GM21381 (cell line): Measurements from ENCODE around the gene SLC35G1.

ENCODE experiments used
- ATAC-seq: cut with Tn5 transposase; IDR thresholded peaks from one replicate; pipeline ENCODE4 v1.9.1; 2021; ENCODE audit warnings: mild to moderate bottlenecking, moderate library complexity; ENCODE audit not compliant: unreplicated experiment

The SLC35G1 gene

DNA sequence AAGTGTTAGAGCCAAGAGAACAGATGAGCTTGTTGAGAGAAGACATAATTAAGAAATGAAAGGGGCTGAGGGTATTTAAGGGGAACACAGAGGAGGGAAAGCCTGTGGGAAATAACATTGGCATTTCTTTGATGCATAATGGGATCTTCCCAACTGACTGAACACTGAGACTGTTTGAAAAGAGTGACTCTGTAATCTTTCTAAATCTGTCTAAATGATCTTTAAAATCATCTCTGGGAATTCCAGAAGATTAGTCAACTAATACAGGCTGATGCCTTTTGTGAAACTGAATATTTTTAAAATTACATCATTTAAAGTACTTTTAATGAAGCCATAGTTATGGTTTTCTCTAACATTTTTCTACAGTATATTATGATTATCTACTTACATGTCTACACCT, 17.4 kb upstream of the SLC35G1 start:
- ATAC-seq: no peak

DNA sequence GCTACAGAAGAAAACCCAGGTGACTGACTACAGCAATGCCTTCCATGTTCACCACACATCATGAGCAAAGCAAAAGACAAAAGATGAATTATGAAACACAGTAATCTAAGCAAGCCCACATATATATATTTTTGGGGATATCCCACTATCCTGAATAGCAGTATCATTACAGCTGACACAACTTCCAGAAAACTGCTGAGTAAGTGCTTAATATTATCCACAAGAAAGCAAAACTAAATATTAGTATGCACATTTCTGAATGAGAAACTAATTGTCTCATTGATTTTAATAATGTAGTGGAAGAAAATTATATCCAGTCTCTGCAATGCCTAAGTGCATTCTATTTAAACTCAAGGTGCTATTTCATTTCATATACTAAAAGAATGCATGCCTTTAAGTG, 14.5 kb upstream of the SLC35G1 start:
- ATAC-seq: no peak

DNA sequence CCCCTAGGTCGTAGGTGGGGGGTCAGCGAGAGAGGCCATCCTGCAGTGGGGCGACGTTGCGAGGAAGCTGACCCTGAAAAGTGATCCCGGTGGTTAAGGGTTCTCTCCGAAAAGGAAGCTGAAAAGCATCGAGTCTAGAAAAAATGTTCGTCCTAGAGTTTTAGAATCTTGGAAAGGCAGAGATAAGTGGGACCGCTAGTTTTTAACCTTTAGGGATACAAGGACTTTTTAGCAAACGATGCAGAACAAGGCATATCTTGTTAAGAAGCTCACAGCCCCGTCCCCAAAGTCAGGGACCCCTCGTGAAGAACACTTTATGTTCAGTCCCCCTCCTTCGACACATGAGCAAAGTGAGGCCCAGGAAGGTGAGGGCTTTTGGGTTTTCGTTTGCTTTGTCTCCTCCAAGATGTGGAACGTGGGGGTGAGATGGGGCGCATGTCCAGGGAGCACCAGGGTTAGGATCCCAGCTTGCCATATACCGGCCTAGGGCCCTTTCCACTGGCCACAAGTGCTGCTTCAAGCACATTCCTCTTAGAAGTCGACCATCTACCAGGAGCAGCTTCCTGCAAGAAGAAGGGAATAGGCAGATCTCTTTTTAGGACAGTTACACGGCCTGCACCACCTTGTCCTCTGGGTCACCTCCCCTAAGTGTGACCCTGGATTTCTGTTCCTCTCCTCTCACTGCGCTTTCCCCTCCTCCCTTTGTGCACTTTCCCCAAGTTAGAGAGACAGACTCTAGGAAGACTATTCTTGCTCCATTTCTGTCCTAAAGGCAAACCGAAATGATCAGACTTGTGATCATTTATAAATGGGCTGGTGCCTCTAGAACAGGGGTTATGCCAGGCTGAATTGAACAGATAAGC, 969 bp downstream of the SLC35G1 start:
- ATAC-seq: peak; percentile 10

DNA sequence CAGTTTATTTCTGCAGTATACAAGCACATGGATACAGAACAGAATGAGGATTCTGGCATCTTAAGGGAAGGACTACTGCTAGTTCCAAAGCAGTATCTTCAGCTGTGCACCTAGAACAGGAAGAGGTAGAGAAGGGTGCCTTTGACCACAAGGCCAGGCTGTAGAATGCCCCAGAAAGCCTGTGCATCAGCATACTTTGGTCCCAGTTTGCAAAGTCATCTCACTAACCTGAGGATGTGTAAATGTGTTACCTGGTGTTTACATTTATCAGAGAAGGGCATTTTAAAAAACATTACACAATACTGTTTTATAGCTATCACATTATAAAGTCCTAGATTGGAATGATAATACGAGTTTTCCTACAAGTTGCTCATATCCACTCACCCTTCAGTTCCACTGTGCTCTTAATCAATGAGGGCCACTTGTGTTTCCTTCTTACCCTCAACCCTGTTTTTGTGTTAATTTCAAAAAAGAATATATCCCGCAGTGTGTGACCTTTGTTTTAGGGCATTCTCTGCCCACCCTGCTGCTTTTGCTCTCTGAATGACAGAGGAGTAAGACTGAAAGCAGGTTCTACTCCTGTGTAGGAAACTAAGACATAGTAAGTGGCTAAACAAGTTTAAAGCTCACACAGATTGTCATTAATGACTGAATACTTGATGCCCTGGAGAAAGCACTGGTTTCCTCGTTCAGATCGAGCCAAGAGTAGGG, 3.4 kb downstream of the SLC35G1 start:
- ATAC-seq: no peak

DNA sequence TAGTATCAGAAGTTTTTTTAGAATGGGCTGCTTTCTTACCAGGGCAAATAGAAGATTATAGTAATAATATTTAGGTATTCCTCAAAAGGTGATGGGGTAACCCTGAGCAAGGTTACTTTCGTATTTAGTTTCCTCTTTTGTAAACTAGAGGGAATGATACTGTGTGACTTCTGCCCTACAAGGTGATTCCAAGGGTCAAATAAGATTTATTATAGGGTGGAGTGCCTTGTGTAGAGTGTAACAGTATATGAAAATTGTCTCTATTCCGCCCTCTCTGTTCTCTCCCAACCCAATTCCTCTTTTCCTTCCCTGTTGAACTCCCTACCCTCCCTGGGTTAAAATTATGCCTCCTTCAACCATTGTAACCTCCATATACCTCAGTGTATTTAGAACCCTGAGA, 5.3 kb downstream of the SLC35G1 start:
- no peak for ATAC-seq

DNA sequence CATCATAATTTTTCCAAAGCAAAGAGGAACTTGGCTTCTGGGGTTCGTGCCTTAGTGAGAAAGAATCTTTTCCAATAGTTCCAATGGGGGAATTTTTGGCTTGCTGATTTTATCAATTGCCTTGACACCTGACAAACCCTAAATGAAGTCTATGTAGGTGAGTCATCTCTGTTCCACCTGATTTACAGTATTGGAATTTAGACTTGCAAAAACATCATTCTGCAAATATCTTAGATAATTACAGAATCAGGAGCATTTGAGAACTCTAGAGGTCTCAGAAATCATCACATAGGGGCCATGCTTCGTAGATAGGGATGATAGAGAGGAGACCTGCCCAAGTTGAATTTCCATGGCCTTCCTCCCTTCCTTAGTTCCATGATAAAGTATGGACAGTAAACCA, 9.3 kb downstream of the SLC35G1 start:
- no peak for ATAC-seq

DNA sequence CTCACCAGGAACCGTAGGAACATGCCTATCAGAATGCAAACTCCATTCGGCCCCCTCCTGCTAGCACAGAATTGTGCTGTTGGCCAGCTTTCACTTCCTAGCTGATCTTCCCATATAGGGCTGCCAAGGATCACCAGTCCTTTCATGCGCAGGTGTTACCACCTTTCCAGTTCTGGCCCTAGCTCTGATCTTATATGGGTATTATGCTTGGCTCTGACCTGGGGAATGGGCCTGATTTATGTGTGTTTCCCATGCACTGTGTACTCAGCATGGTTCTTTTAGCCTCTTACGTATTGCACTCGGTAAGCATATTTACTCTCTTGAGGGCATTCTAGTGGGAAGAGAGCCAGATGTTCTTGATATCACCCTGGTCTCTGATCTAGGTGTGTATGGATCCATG, 11.1 kb downstream of the SLC35G1 start:
- ATAC-seq: no peak

DNA sequence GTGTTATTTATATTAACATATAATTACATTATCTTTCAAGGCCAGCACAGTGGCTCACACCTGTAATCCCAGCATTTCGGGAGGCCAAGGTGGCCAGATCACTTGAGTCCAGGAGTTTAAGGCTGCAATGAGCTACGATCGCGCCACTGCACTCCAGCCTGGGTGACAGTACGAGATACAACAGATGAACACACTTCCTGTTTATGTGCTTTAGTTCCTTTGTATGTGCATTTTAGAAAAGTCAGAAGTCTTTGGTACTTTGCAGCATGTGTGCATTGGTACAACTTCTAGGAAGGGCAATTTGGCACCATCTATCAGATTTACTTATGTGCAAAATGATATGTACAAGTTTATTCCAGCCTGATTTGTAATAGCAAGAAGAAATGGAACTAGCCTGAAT, 13.3 kb downstream of the SLC35G1 start:
- no peak for ATAC-seq

DNA sequence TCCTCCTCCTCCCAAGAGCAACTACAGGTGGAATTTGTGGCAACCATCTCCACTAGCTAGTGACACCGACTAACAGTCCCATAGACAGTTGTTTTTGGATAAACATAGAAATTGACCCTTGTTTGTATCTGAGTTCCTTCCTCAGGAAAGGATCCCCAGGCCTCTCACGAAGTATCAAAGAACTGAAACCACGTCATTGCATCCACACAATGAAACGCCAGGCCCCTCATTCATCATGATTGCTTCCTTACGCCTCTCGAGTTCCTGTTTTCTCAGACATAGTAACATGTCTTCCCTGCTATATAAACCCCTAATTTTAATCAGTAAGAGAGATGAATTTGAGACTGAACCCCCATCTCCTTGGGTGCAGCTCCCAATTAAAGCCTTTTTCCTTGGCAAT, 18.1 kb downstream of the SLC35G1 start:
- no peak for ATAC-seq

DNA sequence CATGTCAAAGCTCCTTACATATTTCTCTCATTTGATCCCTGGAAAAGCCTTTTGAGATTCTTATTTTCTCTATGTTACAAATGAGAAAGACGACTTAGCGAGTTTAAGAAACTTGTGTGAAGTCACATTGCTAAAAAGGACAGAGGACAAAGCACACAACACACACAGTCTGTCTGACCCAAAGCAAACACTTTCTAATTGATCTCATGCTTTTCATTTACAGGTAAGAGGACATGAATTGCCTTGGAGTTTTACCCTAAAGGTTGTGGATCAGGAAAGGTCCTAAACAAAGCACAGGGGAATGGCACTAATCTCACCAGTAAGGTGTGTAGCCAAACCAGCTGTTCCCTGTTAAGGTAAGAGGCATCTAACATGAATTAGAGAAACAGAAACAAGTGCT, 18.7 kb downstream of the SLC35G1 start:
- ATAC-seq: no peak

DNA sequence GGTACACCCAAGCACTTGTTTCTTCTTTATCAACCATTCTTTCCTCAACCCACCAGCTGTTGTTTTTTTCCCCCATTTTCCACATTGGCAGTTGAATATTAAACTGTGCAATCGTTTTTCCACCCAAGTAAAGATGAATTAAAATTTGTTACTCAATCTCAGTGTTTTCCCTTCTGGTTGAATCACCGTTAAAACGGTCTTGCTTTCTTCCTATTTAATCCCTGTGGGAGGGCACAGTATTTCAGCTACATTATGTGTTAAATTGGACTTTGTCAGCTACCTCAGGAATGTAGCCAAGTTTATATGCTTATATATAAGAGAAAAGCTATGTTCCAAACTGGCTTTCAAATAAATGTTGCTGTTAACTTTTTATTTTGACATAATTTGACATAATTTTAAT, 19.9 kb downstream of the SLC35G1 start:
- ATAC-seq: no peak

DNA sequence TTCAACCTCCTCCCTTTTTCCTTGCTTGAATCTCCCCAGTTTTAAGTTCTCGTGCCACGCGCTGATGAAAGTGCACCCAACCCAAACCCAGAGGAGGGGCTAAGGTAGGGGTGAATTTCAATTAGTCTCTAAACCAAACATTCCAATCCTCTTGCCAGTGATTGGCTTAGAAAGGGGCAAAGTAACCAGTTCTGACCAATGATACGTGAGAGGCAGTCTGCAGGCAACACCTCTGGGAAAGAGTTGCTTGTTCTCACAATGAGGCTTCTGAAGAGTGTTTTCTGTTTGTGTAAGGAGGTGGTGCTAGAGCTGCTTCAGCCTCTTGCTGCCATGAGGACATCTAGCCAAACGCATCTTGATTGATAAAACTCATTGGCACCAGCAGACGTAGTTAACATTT, 21.8 kb downstream of the SLC35G1 start:
- ATAC-seq: no peak

DNA sequence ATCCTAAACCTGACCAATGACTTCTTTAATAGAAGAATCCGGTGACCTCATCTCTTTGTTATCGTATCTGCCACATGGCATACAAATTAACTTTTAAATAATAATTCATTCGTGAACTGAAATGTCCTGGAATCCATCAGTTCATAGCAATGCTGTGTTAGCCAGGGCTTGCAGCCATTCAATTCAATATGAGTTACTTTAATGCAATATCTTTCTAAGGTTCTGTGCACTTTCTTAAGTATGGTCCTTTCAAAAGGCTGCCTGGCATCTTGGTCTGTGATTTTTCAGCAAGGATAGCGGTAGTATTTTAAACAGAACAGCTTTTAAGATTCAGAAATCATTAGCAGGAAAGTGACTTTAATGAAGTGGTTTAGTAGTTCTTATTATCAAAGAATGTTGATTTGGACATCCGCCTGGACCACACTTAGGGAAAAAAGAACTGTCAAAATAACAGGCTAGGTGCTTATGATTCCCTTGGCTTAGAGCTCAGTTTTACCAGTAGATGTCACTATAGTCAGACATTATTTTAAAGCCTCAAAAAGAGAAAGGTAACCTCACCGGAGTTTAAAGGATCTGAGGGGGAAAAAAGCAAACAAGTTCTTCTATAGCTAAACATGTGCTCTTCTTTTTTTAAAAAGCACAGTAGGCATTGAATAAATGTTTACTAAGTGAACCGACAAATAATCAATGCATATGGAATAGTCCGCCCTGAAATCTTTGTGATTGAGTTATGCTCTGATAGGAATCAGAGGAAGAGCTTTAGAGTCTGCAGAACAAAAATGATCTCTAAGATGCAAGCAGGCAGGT, 22.7 kb downstream of the SLC35G1 start:
- ATAC-seq: no peak

DNA sequence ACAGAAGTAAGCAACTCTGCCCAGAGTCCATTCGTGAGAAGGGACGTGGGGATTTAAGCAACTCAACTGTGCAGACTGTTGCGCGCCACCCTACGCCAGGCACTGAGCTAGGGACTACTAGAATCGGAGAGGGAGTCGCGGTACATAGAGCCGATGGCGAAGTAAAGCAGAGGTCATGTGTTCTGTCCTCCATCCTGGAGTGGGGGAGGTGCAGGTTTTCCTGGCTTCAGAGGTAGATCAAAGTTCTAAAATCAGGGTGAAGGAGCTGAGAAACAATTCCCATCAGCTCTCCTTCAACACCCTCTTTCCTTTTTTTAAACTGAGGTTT, 23.2 kb downstream of the SLC35G1 start:
- no peak for ATAC-seq

DNA sequence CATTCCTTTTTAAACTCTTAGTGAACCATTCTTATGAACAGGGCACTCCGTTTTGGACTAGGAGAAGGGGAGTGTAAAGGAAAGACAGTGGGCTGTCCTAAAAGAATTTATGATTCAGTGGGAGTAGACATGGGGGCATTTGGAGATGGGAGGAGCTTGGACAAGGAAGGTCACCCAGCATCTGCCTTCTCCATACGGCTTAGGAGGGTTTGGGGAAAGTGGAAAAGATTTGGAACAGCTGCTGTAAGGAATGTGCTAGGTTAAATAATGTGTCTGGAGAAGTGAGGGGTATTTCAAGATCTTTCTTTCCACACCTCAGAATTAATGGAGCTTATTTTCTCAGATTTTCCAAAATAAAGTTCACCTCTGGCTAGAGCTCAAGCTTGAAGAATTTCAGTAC, 24.0 kb downstream of the SLC35G1 start:
- no peak for ATAC-seq

DNA sequence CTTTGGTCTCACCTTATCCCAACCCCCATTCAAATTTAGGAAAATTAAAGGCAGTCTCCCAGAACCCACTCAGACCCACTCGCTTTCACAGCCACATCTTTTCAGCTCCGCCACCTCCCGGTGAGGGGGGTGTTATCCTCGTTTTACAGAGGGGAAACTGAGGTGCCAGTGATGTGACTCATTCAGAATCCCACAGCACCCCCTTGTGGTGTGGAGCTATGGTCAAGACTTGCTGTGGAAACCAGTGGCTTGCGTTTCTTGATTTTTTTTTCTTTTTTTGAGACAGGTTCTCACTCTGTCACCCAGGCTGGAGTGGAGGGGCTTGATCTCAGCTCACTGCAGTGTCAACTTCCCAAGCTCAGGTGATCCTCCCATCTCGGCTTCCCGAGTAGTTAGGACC, 27.6 kb downstream of the SLC35G1 start:
- no peak for ATAC-seq

DNA sequence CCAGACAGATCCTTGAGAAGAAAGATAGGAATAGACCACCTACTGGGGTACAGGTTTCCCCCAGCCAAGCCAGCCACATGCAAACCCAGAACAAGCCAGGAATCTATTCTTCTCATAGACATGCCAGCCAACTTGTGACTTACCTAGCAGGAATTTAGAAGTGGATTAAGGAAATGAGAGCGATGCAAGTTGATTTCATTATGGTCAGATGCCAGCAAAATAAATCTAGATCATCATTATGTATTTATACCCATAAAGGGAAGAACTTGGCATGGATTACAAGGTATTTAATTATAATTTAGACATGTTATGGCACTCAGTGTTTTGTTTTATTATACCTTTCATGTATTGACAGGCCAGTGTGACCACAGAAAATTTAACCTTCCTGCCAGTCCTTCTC, 32.8 kb downstream of the SLC35G1 start:
- no peak for ATAC-seq

DNA sequence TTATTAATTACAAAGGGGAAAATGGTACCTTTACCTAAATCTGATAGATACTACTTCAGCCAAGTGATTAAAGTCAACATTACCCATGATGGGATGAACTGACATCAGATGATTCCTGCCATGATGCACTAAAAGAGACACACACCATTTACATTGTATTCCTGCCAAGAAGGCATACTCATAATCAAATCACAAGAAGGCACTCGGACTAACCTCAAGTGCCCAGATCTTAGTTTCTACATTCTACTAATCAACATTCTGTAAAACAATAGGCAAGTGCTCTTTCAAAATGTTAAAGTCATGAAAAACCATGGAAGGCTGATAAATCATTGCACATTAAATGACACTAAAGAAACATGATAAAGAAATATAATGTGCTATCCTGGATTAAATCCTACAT, 44.4 kb downstream of the SLC35G1 start:
- no peak for ATAC-seq

DNA sequence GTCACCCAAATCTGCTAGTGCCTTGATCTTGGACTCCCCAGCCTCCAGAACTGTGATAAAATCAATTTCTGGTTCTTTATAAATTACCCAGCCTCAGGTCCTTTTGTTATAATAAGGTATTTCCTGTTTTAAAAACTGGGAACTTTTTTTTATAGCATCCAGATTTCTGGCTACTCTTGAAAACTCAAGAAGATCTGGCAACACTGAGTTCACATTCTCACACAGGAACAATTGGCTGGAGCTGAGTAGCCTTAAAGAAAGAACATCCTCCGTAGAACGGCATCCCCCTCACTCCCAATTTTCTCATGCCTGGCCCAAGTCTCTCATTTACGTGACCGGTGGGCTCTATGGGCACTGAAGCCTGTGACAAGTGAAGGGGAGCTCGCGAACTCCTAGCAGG, 47.1 kb downstream of the SLC35G1 start:
- no peak for ATAC-seq

DNA sequence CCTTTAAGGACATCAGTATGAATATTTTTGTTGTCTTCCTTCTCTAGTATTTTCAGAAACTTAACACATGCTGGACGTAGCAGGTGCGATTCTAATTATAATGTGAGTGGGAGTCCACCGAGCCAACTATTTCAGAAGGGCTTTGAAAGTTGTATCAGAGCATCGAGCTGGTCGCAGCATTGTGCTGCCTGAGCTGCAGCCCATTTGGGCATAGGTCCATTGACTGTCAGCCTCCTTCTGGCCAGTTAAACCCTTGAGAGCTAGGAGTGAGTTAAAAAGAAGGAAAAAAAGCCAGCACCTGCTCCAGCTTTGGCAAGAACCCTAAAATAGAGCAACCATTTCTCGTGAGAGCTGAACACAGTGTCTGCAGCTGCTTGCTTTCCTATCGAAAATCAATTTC, 47.8 kb downstream of the SLC35G1 start:
- no peak for ATAC-seq

DNA sequence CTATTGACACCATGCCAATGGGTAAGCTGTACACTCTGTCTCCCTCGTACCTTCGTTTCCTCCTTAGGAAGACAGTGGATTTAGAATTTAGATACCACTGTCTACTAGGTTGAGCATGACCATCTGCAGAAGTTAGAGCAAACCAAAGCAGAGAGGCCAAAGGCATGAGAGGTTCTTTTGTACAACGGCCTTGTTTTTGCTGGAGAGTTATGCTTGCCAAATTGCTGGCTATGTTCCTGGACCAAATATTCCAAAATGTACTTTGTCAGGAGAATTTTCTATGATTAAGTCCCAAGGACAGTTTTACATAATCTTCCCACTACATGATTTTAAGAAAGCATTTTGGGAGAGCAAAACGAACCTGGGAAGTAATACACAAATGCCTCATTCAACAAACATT, 52.0 kb downstream of the SLC35G1 start:
- no peak for ATAC-seq

DNA sequence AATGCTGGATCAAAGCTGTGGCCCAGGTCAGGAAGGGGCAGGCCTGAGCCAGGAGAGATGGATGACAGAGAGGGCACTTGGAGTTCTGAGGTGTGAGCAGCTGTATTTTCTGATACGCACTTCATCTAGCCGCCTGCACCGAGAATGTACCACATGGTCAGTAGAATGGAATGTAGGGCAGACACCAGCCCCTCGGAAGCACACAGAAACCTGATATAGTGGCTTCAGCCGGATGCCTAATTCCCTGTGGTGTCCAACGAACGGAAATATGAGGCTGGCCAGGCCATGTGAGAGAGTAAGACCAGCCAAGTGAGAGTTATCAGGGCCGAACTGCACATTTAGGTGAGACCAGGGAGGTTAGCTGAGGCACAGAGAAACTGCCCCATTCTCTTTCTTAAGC, 53.3 kb downstream of the SLC35G1 start:
- ATAC-seq: no peak
